SK-N-SH (cell line): ENCODE data around the gene LRRC8C. TPM values are rescaled to one million over a fixed set of nuclear protein-coding genes. Genes with fewer than 3 reads are reported as not detected.

Experiments used
- CTCF ChIA-PET: fragments of 300-600, 350-600 bp; formaldehyde crosslinking; extraction: SDS; loops from one replicate; lab custom pipeline; 2021; lab: Yijun Ruan, JAX
- POLR2A ChIA-PET: fragments of 350-600 bp; sonication (Branson Sonifier 250); formaldehyde crosslinking; extraction: SDS; loops from one replicate; lab custom pipeline; 2020; ENCODE audit warnings: antibody characterized with exemption, inconsistent platforms; lab: Yijun Ruan, JAX
- DNase-seq: peaks from one replicate; pipeline ENCODE4 v3.0.0; 2012
- H2AFZ ChIP-seq: fragments of 200-600 bp; sonication (generic); 2 replicates; pipeline ENCODE4 v1.8.1; 2016; ENCODE audit warnings: antibody characterized with exemption, mild to moderate bottlenecking, low read depth
- H3F3A ChIP-seq: fragments of 200-600 bp; sonication (generic); replicated peaks from 2 replicates; pipeline ENCODE3; 2016; ENCODE audit warnings: antibody characterized with exemption, mild to moderate bottlenecking; ENCODE audit not compliant: insufficient read depth
- H3K27ac ChIP-seq, 2 experiments: fragments of 200-500 bp in 1 of 2; fragments of 200-600 bp in 1 of 2; sonication (Bioruptor generic) in 1 of 2; sonication (generic), shearing (Covaris generic) in 1 of 2; 2 replicates each; pipeline versions ENCODE4 v1.5.1 to v1.6.1; 2014 to 2016; ENCODE audit warnings: low read depth in 2 of 2, inconsistent platforms in 1 of 2, low read length in 1 of 2, mild to moderate bottlenecking in 1 of 2, mixed read lengths in 1 of 2
- H3K27me3 ChIP-seq: fragments of 200-600 bp; sonication (generic), shearing (Covaris generic); 2 replicates; pipeline ENCODE4 v1.6.1; 2016; ENCODE audit warnings: mixed run types; ENCODE audit not compliant: insufficient read depth
- H3K36me3 ChIP-seq, 2 experiments: fragments of 200-500 bp in 1 of 2; fragments of 200-600 bp in 1 of 2; sonication (Bioruptor generic) in 1 of 2; sonication (generic) in 1 of 2; replicated peaks in 1 of 2; 2 replicates each; pipeline versions ENCODE3 to v1.5.1; 2014 to 2016; ENCODE audit warnings: low read length in 1 of 2, mild to moderate bottlenecking in 1 of 2; ENCODE audit not compliant: insufficient read depth in 2 of 2, control insufficient read depth in 1 of 2
- H3K4me1 ChIP-seq, 2 experiments: fragments of 200-500 bp in 1 of 2; fragments of 200-600 bp in 1 of 2; sonication (Bioruptor generic) in 1 of 2; sonication (generic), shearing (Covaris generic) in 1 of 2; 2 replicates each; pipeline versions ENCODE4 v1.5.1 to v1.6.1; 2014 to 2016; ENCODE audit warnings: low read depth in 1 of 2, low read length in 1 of 2, mixed run types in 1 of 2; ENCODE audit not compliant: insufficient read depth in 2 of 2, control insufficient read depth in 1 of 2
- H3K4me2 ChIP-seq: fragments of 200-600 bp; sonication (generic), shearing (Covaris generic); 2 replicates; pipeline ENCODE4 v1.6.1; 2017; ENCODE audit warnings: mixed run types
- H3K4me3 ChIP-seq, 2 experiments: fragments of 200-500 bp in 1 of 2; fragments of 200-600 bp in 1 of 2; sonication (Bioruptor generic) in 1 of 2; sonication (generic), shearing (Covaris generic) in 1 of 2; 2 replicates each; pipeline versions ENCODE4 v1.5.1 to v1.8.1; 2014 to 2016; ENCODE audit warnings: low read depth in 2 of 2, inconsistent platforms in 1 of 2, low read length in 1 of 2, mild to moderate bottlenecking in 1 of 2, mixed read lengths in 1 of 2, moderate library complexity in 1 of 2
- H3K79me2 ChIP-seq: fragments of 200-600 bp; sonication (generic); 2 replicates; pipeline ENCODE4 v1.8.1; 2017; ENCODE audit warnings: mild to moderate bottlenecking; ENCODE audit not compliant: insufficient read depth
- H3K9ac ChIP-seq: fragments of 200-600 bp; sonication (generic); 2 replicates; pipeline ENCODE4 v1.6.1; 2017; ENCODE audit warnings: mixed run types
- H3K9me2 ChIP-seq: fragments of 200-600 bp; sonication (generic); 2 replicates; pipeline ENCODE4 v1.6.1; 2017; ENCODE audit warnings: mixed run types
- H3K9me3 ChIP-seq: fragments of 200-600 bp; sonication (generic); 2 replicates; pipeline ENCODE4 v1.6.1; 2017; ENCODE audit warnings: mixed run types, mild to moderate bottlenecking, moderate library complexity
- H4K20me1 ChIP-seq: fragments of 200-600 bp; sonication (generic); 2 replicates; pipeline ENCODE4 v1.6.1; 2017; ENCODE audit warnings: mild to moderate bottlenecking, mixed run types; ENCODE audit not compliant: insufficient read depth
- ELF1 ChIP-seq: IDR thresholded peaks from 2 replicates; pipeline ENCODE4 v1.4.0; 2012
- EZH2phosphoT487 ChIP-seq: fragments of 200-600 bp; sonication (generic); IDR thresholded peaks from 2 replicates; pipeline ENCODE4 v1.6.1; 2017; ENCODE audit warnings: low read depth, mixed run types, mild to moderate bottlenecking, antibody characterized with exemption, moderate library complexity, borderline replicate concordance
- FOSL2 ChIP-seq: IDR thresholded peaks from 2 replicates; pipeline ENCODE4 v1.4.0; 2012; ENCODE audit warnings: low read depth, mild to moderate bottlenecking, moderate library complexity, borderline replicate concordance
- FOXM1 ChIP-seq: IDR thresholded peaks from 2 replicates; pipeline ENCODE4 v1.4.0; 2012; ENCODE audit warnings: low read depth, mild to moderate bottlenecking
- GATA2 ChIP-seq: sonication (generic); formaldehyde crosslinking; IDR thresholded peaks from 2 replicates; pipeline ENCODE4 v1.5.0; 2020; ENCODE audit warnings: mild to moderate bottlenecking, missing genetic modification reagents
- JUND ChIP-seq: IDR thresholded peaks from 2 replicates; pipeline ENCODE4 v1.4.0; 2012
- MEF2A ChIP-seq: IDR thresholded peaks from 2 replicates; pipeline ENCODE4 v1.4.0; 2012; ENCODE audit warnings: low read depth, borderline replicate concordance
- MXI1 ChIP-seq: IDR thresholded peaks from 2 replicates; pipeline ENCODE4 v1.6.1; 2012; ENCODE audit warnings: mild to moderate bottlenecking, low read depth, low read length, improper control_type of control experiment
- NFIC ChIP-seq: IDR thresholded peaks from 2 replicates; pipeline ENCODE4 v1.4.0; 2012; ENCODE audit warnings: borderline replicate concordance
- POLR2AphosphoS5 ChIP-seq: IDR thresholded peaks from 2 replicates; pipeline ENCODE4 v1.6.1; 2012; ENCODE audit warnings: low read depth, low read length
- RAD21 ChIP-seq: IDR thresholded peaks from 2 replicates; pipeline ENCODE4 v1.6.1; 2012; ENCODE audit warnings: mild to moderate bottlenecking, low read length
- RFX5 ChIP-seq: IDR thresholded peaks from 2 replicates; pipeline ENCODE4 v1.6.1; 2012; ENCODE audit warnings: mild to moderate bottlenecking, improper control_type of control experiment, low read length
- SIN3A ChIP-seq: IDR thresholded peaks from 2 replicates; pipeline ENCODE4 v1.6.1; 2012; ENCODE audit warnings: low read depth, mild to moderate bottlenecking, low read length, moderate library complexity, borderline replicate concordance
- SMC3 ChIP-seq: IDR thresholded peaks from 2 replicates; pipeline ENCODE4 v1.6.1; 2012; ENCODE audit warnings: low read depth, low read length, improper control_type of control experiment
- TCF12 ChIP-seq: IDR thresholded peaks from 2 replicates; pipeline ENCODE4 v1.4.0; 2012
- TEAD4 ChIP-seq: IDR thresholded peaks from 2 replicates; pipeline ENCODE4 v1.4.0; 2012; ENCODE audit warnings: mild to moderate bottlenecking, borderline replicate concordance; ENCODE audit not compliant: insufficient read depth
- YY1 ChIP-seq: IDR thresholded peaks from 2 replicates; pipeline ENCODE4 v1.4.0; 2012; ENCODE audit warnings: low read depth, mild to moderate bottlenecking
- WGBS: methylation state at CpG from one replicate; pipeline ENCODE4 v1.1.6; 2017; ENCODE audit warnings: low lambda C conversion rate; 5-methylcytosine and 5-hydroxymethylcytosine counted together
- polyA plus RNA-seq, 3 experiments: library from polyadenylated mRNA; depleted of rRNA; stranded (reverse); fragments of >200 nt; gene quantifications; 2 replicates each; pipeline ENCODE4 v1.2.3, GENCODE V29; 2012
- TF ChIP-seq, protein P1 (sequence below): IDR thresholded peaks from 2 replicates; pipeline ENCODE4; 2012
- TF ChIP-seq, protein P2 (sequence below): IDR thresholded peaks from 2 replicates; pipeline ENCODE4 v1.4.0; 2012; ENCODE audit warnings: low read depth, borderline replicate concordance
- TF ChIP-seq, protein P3 (sequence below): fragments of 200-600 bp; sonication (generic); IDR thresholded peaks from 2 replicates; pipeline ENCODE4 v1.6.1; 2017; ENCODE audit warnings: antibody characterized with exemption, mild to moderate bottlenecking, moderate library complexity

LRRC8C gene
- polyA plus RNA-seq, 1 of the 3 experiments (the other 2 are of a cell fraction), result 4.2 TPM

DNA sequence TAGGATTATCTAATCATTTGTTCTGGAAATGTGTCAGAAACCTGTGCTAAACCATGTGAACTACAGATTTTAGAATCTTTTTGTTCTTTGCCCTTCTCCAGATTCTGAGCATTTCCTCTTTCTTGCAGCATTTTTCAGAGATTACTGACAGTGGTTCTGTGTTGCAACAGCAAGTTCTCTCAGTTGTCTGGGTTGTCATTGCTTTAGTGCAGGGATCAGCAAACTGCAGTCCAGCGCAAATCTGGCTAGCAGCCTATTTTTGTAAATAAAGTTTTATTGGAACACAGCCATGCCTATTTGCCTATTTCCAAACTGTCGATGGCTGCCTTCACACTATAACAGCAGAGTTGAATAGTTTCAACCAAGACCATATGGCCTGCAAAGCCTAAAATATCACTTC is 121.6 kb downstream of the LRRC8C start:
- Histone ChIP-seq H3K9me3 (no peaks in the 10 kb centered on the region), H2AFZ (no peak overlapping the region), H3K4me2 (no peak overlapping the region), H3K36me3 (no peaks in the 10 kb centered on the region), H3K9ac (no peak overlapping the region), H3K4me1 (peaks cover 12 to 14% of the 10 kb centered on the region in 2 experiments; a peak in 3 of 4 replicates), H3K27ac (no peak overlapping the region), H3K9me2 (no peaks in the 10 kb centered on the region), H3K27me3 (no peaks in the 10 kb centered on the region), H3F3A (no peaks in the 10 kb centered on the region), H4K20me1 (no peaks in the 10 kb centered on the region), H3K79me2 (no peaks in the 10 kb centered on the region), H3K4me3 (no peak overlapping the region)
- ChIA-PET POLR2A (no interaction called here), CTCF (interaction anchor here (0.6 to 16.7 kb wide), 3 partner anchors 8 to 271 kb away, joined by 3 to 265 read pairs (median 3); partner anchors contain the start of gene LRRC8C)
- WGBS, result 87% methylated on average over 2 of the region's 2 CpGs
- TF ChIP-seq, protein P1, sequence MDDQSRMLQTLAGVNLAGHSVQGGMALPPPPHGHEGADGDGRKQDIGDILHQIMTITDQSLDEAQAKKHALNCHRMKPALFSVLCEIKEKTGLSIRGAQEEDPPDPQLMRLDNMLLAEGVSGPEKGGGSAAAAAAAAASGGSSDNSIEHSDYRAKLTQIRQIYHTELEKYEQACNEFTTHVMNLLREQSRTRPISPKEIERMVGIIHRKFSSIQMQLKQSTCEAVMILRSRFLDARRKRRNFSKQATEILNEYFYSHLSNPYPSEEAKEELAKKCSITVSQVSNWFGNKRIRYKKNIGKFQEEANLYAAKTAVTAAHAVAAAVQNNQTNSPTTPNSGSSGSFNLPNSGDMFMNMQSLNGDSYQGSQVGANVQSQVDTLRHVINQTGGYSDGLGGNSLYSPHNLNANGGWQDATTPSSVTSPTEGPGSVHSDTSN, result no peak
- TF ChIP-seq YY1, result no peak
- TF ChIP-seq RFX5, result no peak
- no peak for TF ChIP-seq MXI1
- TF ChIP-seq RAD21, result no peak
- no peak for TF ChIP-seq GATA2 (CRISPR knock-in tag)
- TF ChIP-seq, protein P2, sequence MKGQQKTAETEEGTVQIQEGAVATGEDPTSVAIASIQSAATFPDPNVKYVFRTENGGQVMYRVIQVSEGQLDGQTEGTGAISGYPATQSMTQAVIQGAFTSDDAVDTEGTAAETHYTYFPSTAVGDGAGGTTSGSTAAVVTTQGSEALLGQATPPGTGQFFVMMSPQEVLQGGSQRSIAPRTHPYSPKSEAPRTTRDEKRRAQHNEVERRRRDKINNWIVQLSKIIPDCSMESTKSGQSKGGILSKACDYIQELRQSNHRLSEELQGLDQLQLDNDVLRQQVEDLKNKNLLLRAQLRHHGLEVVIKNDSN, result no peak
- TF ChIP-seq JUND, result no peak
- no peak for TF ChIP-seq TEAD4
- TF ChIP-seq SMC3, result no peak
- TF ChIP-seq EZH2phosphoT487, result no peak
- TF ChIP-seq SIN3A, result no peak
- TF ChIP-seq, protein P3, sequence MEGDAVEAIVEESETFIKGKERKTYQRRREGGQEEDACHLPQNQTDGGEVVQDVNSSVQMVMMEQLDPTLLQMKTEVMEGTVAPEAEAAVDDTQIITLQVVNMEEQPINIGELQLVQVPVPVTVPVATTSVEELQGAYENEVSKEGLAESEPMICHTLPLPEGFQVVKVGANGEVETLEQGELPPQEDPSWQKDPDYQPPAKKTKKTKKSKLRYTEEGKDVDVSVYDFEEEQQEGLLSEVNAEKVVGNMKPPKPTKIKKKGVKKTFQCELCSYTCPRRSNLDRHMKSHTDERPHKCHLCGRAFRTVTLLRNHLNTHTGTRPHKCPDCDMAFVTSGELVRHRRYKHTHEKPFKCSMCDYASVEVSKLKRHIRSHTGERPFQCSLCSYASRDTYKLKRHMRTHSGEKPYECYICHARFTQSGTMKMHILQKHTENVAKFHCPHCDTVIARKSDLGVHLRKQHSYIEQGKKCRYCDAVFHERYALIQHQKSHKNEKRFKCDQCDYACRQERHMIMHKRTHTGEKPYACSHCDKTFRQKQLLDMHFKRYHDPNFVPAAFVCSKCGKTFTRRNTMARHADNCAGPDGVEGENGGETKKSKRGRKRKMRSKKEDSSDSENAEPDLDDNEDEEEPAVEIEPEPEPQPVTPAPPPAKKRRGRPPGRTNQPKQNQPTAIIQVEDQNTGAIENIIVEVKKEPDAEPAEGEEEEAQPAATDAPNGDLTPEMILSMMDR, result no peak
- TF ChIP-seq POLR2AphosphoS5, result no peak
- no peak for TF ChIP-seq FOSL2
- TF ChIP-seq MEF2A, result no peak
- TF ChIP-seq FOXM1, result no peak
- no peak for TF ChIP-seq NFIC
- TF ChIP-seq TCF12, result no peak
- TF ChIP-seq ELF1, result no peak
- no peak for DNase-seq
